K562 (cell line): ENCODE results near the gene ATP6V0A1.

ENCODE experiments used
- BMI1 ChIP-seq: fragments of 150-350 bp; IDR thresholded peaks from 2 replicates; pipeline ENCODE4 v1.6.1; 2014; ENCODE audit warnings: low read length
- HDAC2 ChIP-seq: fragments of 450-650 bp; IDR thresholded peaks from 2 replicates; pipeline ENCODE4 v1.6.1; 2016; ENCODE audit warnings: mild to moderate bottlenecking
- SIN3B ChIP-seq: fragments of 450-650 bp; IDR thresholded peaks from 2 replicates; pipeline ENCODE4 v1.6.1; 2017; ENCODE audit warnings: low read depth, mild to moderate bottlenecking, moderate library complexity
- SRSF1 ChIP-seq: fragments of 200-400 bp; formaldehyde crosslinking; IDR thresholded peaks from 2 replicates; pipeline ENCODE4 v1.6.1; 2017; ENCODE audit warnings: mild to moderate bottlenecking, low read depth, low read length, moderate library complexity

GRCh38 chr17:42493319-42493718, 34.6 kb downstream of the ATP6V0A1 start:
- TF ChIP-seq SRSF1 (no peak), BMI1 (no peak), HDAC2 (no peak), SIN3B (no peak)
